Stimulated activated CD4-positive, alpha-beta T cell treated with anti-CD3 and anti-CD28 coated beads, Interleukin-4, amount 100 ng/mL, for 48 hours (primary cell): ENCODE results near the gene MED12L.
"Not testable (repeated sequence)": the region's sequence is repeated elsewhere in the genome, so short reads cannot be mapped to it uniquely, and the experiment has no call there.

Experiments
- DNase-seq, 2 donors: peaks; one replicate each; pipeline ENCODE4 v3.0.0-alpha.2; 2020; ENCODE audit warnings: low read depth in 2 of 2

MED12L gene

GRCh38 chr3:151085227-151085888, at the start of gene MED12L:
Gene MED12L (plus strand): TSS chr3:151085664. CDS start chr3:151086927, 1,263 bp downstream.
- peak; percentile 47 to 56 for DNase-seq

GRCh38 chr3:151037746-151038477, 47.6 kb upstream of the MED12L start:
- no peak for DNase-seq

DNA sequence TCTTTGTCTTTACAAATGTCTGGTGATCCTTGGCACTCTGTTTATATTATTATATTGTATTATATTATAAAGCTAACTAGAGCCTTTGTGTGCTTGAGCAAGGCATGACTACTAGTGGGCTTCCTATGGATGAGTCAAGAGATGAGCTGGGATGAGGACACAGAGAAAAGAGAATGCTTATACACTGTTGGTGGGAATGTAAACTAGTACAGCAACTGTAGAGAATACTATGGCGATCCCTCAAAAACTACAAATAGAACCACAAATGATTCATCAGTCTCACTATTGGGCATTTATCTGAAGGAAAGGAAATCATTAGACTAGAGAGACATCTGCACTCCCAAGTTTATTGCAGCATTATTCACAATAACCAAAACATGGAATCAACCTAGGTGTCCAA, 40.8 kb upstream of the MED12L start:
- DNase-seq: no peak

DNA sequence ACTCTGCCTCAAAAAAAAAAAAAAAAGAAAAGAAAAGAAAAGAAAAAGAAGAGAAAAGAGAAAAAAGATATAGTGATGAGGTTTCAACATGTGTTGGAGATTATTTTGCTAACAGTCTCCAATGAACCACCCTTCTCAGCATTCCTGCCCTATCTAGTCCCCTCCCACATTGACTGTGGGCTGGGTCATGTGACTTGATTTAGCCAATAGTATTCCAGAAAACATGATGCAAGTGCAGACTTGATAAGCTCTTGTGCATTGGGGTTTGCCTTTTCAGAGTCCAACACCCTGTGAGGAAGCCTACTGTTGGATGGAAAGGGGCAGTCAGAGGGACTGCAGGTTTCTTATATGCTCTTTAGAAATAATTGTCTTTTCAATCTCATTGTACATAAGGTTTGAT, 37.8 kb upstream of the MED12L start:
- no peak for DNase-seq

GRCh38 chr3:151051533-151051932, 33.9 kb upstream of the MED12L start:
- no peak for DNase-seq

- DNase-seq: no peak
Observed at GRCh38 chr3:151052346-151052745, 33.1 kb upstream of the MED12L start.

DNA sequence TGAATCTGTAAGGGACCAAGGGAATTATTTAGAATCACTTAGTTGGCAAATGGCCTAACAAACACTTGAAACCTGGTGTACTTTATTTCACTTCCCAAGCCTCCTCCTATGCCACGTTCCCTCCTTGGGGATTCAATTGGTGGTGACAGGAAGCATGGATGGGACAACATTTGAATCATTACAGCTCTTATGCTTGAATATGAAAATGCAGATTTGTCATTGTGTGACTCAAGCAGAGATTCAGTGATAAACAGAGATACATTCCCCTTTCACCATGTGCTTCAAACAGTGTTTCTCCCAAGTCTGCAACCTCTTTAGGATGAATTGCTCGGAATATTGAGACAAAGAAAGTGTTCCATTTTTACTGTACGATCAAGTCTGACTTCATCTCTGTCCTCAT, 32.7 kb upstream of the MED12L start:
- DNase-seq: no peak

- DNase-seq: no peak
Observed at GRCh38 chr3:151058740-151059139, 26.7 kb upstream of the MED12L start.

DNA sequence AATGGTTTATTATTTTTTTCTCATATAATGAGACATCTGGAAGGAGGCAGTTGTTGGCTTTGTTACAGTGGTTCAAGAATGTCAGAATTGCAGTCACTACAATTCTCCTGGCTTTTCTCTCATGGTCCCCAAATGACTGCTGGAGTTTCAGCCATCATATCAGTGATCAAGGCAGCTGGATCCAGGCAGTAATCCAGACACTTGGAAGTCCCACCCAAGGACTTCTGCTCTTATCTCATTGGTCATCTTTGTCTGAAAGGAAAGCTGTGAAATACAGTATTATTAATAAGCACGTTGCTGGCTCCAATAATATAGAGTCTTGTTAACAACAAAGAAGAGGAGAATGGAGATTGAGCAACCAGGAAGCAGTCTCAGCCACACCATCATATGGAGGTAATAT, 22.9 kb upstream of the MED12L start:
- no peak for DNase-seq

DNA sequence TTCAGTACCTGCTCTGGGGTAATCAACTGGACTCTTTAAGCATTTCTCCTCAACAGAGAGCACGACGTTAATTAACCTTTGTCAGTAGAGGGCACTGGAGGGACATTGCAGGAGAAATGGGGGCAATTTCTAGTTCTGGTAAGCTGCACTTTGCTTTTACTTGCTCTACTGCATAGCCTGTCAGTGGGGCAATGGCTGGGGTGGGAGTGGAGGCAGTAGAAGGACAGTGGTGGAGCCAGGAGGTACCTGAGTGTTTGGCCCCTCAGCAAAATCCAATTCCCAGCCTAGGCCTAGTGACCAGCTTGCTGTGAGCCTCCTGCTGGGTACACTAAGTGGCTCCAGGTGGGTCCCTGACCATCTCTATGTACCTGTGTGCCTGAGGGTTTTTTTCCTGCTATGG, 18.3 kb upstream of the MED12L start:
- DNase-seq: no peak

- not testable (repeated sequence) for DNase-seq
Observed at GRCh38 chr3:151072842-151073241, 12.6 kb upstream of the MED12L start.

- DNase-seq: no peak
Observed at GRCh38 chr3:151074256-151074655, 11.2 kb upstream of the MED12L start.

DNA sequence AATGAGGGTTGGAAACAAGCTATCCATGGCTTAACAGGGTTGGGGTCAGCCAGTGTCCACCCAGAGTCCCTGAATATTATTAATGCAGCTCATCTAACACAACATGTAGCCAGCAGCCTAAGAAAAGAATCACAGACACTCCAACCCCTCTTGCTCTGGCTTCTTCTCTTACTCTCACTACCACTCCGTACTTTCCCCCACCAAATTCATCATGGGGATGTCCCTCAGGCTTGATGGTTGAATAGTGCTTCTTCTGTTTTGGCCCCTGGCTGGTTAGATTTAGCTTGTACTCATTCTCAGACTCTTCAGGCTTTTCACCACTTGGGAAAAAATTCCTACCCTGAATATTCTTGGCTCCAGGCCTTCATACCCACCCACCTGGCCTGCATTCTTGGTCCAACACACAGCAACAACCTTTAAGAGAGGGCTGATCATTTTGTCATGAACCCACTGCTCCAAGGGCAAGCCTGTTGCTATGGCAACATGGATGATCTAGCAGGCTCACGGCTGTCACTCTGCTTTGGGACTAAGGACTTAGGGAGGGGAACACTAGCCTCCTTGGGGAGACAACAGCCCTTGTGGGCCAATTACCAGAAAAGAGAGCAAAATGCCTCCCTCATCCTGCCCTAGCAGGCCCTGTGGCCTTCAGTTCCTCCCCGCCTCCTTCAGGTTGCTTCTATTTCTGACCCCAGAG, 9.4 kb upstream of the MED12L start:
- no peak for DNase-seq

GRCh38 chr3:151076626-151077025, 8.8 kb upstream of the MED12L start:
- DNase-seq: no peak

- DNase-seq: not testable (repeated sequence)
Observed at GRCh38 chr3:151081082-151081481, 4.4 kb upstream of the MED12L start.

DNA sequence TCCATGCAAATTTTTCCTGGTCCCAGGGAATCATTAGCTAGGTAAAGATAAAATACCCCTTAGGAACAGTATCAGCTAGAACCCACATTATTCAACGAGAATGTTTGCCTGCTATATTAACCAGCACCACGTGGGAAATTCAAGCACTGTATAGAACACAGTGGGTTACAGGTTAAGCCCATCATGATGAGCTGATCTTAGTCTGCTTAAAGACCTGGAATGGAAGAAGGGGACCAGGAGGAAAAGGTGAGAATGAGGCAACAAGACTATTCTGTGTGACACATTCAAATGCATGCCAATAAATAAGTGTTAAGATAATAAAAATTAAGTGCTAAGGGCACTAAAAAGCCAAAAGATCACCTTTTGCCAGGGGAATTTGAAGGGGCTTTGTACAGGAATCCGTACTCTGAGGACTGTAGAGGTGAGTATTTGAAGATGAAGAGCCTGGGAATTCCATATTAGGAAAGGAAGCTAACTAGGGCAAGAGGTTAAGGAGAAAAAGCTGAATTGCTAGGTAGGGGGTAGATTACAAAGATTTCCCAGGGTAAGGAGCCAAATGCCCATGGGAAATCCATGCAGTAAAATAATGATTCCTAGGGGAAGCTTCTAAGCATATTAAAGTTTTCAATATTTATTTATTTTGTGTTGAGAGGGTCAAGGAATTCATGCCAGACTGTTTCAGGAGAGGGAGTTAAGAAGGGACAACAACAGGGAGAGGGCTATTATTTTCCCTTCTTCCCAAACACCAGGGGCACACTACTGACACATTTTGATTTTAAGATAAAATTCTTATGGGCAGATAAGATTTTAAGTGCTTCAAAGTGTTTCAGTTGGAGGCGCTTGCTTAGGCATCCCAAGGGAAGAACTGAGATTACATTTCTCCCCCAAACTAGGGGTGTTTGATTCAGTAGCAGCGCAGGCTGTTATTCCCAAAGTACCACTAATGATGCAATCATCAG, 2.3 kb upstream of the MED12L start:
- no peak for DNase-seq

DNA sequence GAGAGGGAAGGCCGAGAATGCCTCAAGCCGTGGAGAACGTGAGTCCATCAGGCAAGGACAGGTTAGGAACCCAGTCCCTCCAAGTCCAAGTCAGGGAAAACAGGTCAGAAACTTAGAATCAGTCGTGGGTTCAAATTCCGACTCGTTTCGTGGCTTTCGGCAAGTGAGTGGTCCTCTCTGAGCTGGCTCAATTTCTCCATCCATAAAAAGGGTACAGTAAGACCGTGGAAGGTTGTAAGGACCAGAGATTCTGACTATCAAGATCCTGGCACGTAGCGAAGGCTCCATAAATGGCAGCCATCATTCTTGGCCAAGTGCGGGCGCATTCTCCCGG, 604 bp upstream of the MED12L start:
- DNase-seq: no peak

- peak in 1 of 2 donors; percentile 8 for DNase-seq
Observed at GRCh38 chr3:151085889-151086483, 522 bp downstream of the MED12L start.

- peak; percentile 60 to 68 for DNase-seq
Observed at GRCh38 chr3:151086484-151087456, 1.3 kb downstream of the MED12L start.

DNA sequence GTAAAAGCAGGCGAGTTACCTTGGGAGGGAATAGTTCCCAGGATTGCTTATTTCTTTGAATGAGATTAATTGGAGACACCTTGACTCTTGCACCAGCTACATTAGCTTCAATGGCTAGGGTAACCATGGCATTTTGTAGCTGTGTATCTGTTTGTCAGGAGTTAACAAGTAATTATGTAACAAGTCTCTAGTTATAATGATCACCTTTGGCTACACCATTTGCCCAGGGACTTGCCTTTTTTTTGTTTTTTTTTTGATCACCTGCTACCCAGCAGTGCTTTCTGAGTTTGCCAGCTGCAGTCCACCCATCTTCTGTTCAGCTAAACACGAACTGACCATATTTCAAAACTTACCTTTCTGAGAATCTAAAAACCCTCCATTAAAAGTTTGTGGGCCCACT, 2.2 kb downstream of the MED12L start:
- no peak for DNase-seq
